Epithelial cell of proximal tubule (primary cell): ENCODE data around the gene FOSB. TPM values are rescaled to one million over a fixed set of nuclear protein-coding genes. Genes with fewer than 3 reads are reported as not detected.
"Not testable (repeated sequence)": the region's sequence is repeated elsewhere in the genome, so short reads cannot be mapped to it uniquely, and the experiment has no call there.

ENCODE experiments used
- DNase-seq: peaks from one replicate; pipeline ENCODE4 v3.0.0-alpha.2; 2011; ENCODE audit warnings: low read depth
- H3K4me3 ChIP-seq: 2 replicates; pipeline ENCODE4 v1.5.1; 2011; ENCODE audit warnings: low read depth, mild to moderate bottlenecking, low read length
- total RNA-seq: library from RNA; depleted of rRNA; stranded (reverse); fragments of >200 nt; gene quantifications from 2 replicates; pipeline ENCODE4 v1.2.3, GENCODE V29; 2015
- TF ChIP-seq, protein P1 (sequence below): conservative IDR thresholded peaks from 2 replicates; pipeline ENCODE4 v1.5.1; 2012; ENCODE audit warnings: low read depth, mild to moderate bottlenecking, low read length

The FOSB gene
- total RNA-seq, 1 donor from 2014 or later: 3.4 TPM

DNA sequence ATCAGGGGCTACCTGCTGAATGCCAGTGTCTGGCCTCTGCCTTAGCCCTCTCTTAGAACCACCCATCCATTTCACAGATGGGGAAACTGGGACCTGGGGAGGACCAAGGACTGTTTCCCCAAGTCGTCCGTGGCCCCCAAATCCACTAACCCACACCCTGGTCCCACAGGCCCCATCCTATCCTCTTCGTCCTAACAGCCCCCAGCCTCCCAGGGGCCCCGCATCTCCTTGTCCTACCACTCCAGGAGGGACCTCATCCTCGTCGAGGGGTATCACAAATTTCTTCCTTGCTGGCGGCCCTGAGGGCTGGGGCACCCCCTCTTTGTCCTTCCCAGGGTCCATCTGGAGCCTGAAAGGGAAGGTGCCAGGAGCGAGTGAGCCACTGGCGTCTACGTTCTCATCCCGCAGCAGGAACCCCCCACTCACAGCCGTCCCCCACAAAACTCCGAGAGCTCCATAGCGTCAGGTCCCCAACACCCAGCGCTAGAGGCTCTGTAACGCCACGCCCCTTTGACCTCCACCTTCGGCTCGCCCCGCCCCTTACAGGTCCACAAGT is 44.7 kb upstream of the FOSB start:
- TF ChIP-seq, protein P1, sequence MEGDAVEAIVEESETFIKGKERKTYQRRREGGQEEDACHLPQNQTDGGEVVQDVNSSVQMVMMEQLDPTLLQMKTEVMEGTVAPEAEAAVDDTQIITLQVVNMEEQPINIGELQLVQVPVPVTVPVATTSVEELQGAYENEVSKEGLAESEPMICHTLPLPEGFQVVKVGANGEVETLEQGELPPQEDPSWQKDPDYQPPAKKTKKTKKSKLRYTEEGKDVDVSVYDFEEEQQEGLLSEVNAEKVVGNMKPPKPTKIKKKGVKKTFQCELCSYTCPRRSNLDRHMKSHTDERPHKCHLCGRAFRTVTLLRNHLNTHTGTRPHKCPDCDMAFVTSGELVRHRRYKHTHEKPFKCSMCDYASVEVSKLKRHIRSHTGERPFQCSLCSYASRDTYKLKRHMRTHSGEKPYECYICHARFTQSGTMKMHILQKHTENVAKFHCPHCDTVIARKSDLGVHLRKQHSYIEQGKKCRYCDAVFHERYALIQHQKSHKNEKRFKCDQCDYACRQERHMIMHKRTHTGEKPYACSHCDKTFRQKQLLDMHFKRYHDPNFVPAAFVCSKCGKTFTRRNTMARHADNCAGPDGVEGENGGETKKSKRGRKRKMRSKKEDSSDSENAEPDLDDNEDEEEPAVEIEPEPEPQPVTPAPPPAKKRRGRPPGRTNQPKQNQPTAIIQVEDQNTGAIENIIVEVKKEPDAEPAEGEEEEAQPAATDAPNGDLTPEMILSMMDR: no peak
- peak overlapping the region; percentile 87 for H3K4me3 ChIP-seq
- no peak for DNase-seq

DNA sequence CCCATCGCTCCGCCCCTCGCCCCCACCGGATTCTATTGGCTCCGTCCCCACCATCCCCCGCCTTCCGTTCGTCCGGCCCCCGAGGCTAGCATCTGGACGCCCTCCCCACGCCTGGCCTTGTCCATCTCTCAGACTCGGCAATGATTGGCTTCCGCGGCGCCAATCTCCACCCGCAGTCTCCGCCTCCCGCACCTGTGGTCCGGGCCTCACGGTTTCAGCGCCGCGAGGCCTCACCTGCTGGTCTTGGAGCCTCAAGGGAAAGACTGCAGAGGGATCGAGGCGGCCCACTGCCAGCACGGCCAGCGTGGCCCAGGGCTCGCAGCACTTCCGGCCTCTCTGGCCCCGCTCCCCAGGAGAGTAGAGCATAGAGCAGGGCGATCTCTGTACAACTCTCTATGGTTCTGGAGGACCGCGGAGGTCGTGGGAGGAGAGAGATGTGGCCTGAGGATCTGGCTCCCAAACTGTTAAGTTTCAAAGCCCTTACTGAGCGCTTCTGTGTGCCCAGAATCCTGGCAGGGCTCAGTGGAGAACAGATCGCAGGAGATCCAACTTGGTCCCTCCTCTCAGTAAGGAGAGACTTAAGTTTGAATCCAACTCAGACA is 44.1 kb upstream of the FOSB start, which contains the start of gene ERCC1:
Gene ERCC1, minus strand, starts transcription at position 329 of the 602 bp plus-strand sequence. CDS start 543 bp downstream, outside the sequence.
- TF ChIP-seq, protein P1: no peak
- peak; percentile 61 for DNase-seq
- peak within 1 kb of the TSS; percentile 87 for H3K4me3 ChIP-seq

DNA sequence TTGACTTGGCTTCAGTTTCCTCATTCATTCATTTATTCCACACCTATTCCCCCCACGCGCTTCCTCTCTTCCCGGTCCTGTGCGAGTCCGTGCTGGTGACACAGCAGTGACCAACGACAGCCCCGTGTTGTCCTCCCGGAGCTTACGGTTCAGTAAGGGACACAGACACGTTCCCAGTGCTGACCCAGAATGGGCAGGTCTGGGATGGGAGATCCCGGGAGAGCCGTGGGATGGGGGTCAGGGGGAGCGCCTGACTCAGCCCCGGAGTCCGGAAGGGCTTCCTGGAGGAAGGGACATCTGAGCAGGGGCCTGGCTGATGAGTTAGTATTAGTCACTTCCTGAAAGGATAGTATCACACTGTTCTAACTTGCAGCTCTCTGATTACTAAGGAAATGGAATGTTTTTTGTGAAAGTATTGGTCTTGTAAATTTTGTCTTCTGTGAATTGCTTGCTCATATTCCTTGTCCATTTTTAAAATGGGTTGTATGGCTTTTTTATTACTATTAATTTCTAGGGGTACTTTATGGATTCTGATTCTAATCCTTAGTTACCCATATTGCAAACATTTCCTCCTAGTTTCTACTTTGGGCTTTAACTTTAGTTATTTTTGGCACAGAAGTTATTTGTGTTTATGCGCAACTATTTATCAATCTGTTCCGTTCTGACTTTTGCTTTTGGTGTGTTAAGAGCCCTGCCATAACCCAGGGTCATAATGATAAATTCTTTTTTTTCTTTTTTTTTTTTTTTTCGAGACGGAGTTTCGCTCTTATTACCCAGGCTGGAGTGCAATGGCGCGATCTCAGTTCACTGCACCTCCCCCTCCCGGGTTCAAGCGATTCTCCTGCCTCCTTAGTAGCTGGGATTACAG is 43.4 kb upstream of the FOSB start:
- DNase-seq: peak; percentile 66
- H3K4me3 ChIP-seq: peak overlapping the region; percentile 87
- TF ChIP-seq, protein P1: no peak

DNA sequence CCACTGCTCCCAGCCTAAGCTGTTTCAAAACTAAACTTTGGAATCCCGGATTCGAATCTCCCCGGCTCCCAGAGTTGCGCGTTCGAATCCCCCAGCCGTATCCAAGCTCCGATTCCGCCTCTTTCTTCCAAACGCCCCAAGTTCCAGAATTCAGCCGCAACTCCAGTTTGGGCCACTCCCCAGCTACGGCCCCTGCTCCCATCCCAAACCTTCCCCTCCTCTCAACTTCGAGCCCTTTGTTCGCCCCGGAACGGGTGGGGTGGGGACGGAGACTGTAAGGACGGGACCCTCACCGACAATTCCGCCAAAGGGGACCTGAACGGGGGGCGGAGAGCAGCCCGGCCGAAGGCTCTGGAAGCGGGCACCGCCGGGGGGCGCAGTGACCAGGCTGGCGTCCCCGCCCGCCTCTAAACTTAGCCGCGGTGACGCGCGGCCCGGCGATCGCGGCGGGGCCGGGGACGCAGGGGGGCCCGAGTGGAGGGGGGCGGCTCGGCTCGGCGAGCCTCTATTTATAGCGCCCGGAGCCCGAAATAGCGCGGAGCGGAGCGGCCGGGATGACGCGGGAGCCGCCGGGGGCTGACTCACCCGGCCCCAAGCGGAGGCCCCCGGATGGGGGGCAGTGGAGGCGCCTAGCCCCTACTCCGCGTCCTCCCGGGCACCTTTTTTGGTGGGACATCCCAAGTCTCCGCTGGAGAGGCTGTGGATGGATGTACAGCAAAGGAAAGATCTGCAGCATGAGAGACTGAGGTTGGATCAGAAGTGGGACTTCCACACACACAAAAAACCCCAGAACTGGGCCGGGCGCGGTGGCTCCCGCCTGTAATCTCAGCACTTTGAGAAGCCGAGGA is 39.2 kb upstream of the FOSB start:
- TF ChIP-seq, protein P1: peak; percentile 48
- H3K4me3 ChIP-seq: peak overlapping the region; percentile 54
- DNase-seq: no peak

DNA sequence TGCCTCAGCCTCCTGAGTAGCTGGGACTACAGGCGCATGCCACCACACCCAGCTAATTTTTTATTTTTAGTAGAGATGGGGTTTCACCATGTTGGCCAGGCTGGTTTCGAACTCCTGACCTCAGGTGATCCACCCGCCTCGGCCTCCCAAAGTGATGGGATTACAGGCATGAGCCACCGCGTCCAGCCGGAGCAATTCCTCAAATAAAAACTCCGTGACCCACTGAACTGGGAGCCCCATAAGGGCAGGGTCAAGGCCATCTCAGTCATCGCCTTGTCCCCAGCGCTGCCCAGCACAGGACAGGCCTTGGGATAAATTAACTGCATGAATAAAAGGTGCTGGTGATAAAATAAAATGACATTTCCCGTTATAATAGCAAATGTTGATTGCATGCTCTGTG is 37.9 kb upstream of the FOSB start:
- not testable (repeated sequence) for DNase-seq, H3K4me3 ChIP-seq

DNA sequence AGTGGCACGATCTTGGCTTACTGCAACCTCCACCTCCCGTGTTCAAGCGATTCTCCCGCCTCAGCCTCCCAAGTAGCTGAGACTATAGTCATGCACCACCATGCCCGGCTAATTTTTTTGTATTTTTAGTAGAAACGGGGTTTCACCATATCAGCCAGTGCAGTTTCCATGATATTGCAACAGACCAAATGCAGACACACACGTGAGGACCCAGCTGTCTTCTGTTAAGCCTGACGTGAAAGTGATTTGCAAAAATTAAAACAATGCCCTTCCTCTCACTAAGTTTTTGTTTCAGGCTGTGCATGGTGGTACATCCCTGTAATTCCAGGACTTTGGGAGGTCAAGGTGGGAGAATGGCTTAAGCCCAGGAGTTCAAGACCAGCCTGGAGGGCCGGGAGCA is 36.8 kb upstream of the FOSB start:
- H3K4me3 ChIP-seq, DNase-seq: not testable (repeated sequence)

DNA sequence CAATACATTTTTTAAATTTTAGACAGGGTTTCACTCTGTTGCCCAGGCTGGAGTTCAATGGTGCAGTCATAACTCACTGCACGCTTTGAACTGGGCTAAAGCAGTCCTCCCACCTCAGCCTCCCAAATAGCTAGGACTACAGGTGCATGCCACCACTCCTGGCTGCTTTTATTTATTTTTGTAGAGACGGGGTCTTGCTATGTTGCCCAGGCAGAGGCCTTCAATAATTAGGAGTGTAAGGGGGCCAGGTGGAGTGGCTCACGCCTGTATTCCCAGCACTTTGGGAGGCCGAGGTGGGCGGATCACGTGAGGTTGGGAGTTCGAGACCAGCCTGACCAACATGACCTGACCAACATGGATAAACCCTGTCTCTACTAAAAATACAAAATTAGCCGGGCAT is 35.3 kb upstream of the FOSB start:
- DNase-seq, H3K4me3 ChIP-seq: not testable (repeated sequence)

DNA sequence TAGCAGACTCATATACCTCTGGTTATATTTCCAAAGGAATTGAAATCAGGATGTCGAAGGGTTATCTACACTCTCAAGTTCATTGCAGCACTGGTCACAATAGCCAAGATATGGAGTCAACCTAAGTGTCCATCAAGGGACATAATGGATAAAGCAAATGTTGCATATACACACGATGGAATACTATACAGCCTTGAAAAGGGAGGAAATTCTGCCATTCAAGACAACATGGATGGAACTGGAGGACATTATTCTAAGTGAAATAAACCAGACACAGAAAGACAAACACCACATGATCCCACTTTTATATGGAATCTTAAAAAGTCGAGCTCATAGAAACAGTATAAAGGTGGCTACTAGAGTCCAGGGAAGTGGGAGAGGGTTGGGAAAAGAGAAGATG is 30.5 kb upstream of the FOSB start:
- DNase-seq: no peak
- TF ChIP-seq, protein P1: no peak
- H3K4me3 ChIP-seq: no peak overlapping the region
